OCI-LY1 (cell line): ENCODE results near the gene NAPG.

ENCODE experiments used
- H2AFZ ChIP-seq: fragments of 200-600 bp; sonication (generic), shearing (Covaris generic); 2 replicates; pipeline ENCODE4 v1.6.0; 2014; ENCODE audit warnings: antibody characterized with exemption, mild to moderate bottlenecking, low read length
- H3F3A ChIP-seq: fragments of 200-600 bp; sonication (generic), shearing (Covaris generic); 2 replicates; pipeline ENCODE4 v1.6.0; 2014; ENCODE audit warnings: mild to moderate bottlenecking, antibody characterized with exemption, low read length, moderate library complexity; ENCODE audit not compliant: insufficient read depth
- H3K27ac ChIP-seq: fragments of 200-600 bp; sonication (generic); 2 replicates; pipeline ENCODE4 v1.5.1; 2014; ENCODE audit warnings: low read length, mixed run types, mild to moderate bottlenecking, low read depth; ENCODE audit not compliant: poor library complexity, severe bottlenecking
- H3K27me3 ChIP-seq: fragments of 200-600 bp; sonication (generic); 2 replicates; pipeline ENCODE4 v1.6.0; 2014; ENCODE audit warnings: antibody characterized with exemption, mild to moderate bottlenecking, low read length, moderate library complexity; ENCODE audit not compliant: insufficient read depth
- H3K36me3 ChIP-seq: fragments of 200-600 bp; sonication (generic); 2 replicates; pipeline ENCODE4 v1.6.1; 2014; ENCODE audit warnings: mild to moderate bottlenecking, antibody characterized with exemption, low read length, moderate library complexity, mixed read lengths; ENCODE audit not compliant: insufficient read depth
- H3K4me1 ChIP-seq: fragments of 200-600 bp; sonication (generic); 2 replicates; pipeline ENCODE4 v1.5.1; 2014; ENCODE audit warnings: mild to moderate bottlenecking, low read length, moderate library complexity; ENCODE audit not compliant: insufficient read depth, severe bottlenecking
- H3K4me2 ChIP-seq: fragments of 200-600 bp; sonication (generic), shearing (Covaris generic); 2 replicates; pipeline ENCODE4 v1.6.1; 2014; ENCODE audit warnings: low read length
- H3K4me3 ChIP-seq: fragments of 200-600 bp; sonication (generic); 2 replicates; pipeline ENCODE4 v1.5.1; 2014; ENCODE audit warnings: low read length, low read depth, mild to moderate bottlenecking, mixed read lengths; ENCODE audit not compliant: poor library complexity, severe bottlenecking
- H3K79me2 ChIP-seq: fragments of 200-600 bp; shearing (Covaris generic); 2 replicates; pipeline ENCODE4 v1.6.1; 2016; ENCODE audit warnings: mixed run types, low read length, mixed read lengths; ENCODE audit not compliant: insufficient read depth
- H3K9ac ChIP-seq: fragments of 200-600 bp; sonication (generic), shearing (Covaris generic); 2 replicates; pipeline ENCODE4 v1.6.1; 2014; ENCODE audit warnings: mild to moderate bottlenecking, low read length, mixed read lengths
- H3K9me2 ChIP-seq: fragments of 200-600 bp; sonication (generic), shearing (Covaris generic); 2 replicates; pipeline ENCODE4 v1.6.1; 2014; ENCODE audit warnings: low read depth, mild to moderate bottlenecking, low read length, mixed read lengths
- H3K9me3 ChIP-seq: fragments of 200-600 bp; shearing (Covaris generic); 2 replicates; pipeline ENCODE4 v1.6.1; 2014; ENCODE audit warnings: low read length, mixed read lengths
- H4K20me1 ChIP-seq: fragments of 200-600 bp; sonication (generic), shearing (Covaris generic); 2 replicates; pipeline ENCODE4 v1.6.0; 2016; ENCODE audit warnings: mild to moderate bottlenecking, low read length; ENCODE audit not compliant: insufficient read depth
- EZH2 ChIP-seq: fragments of 200-600 bp; sonication (generic), shearing (Covaris generic); IDR thresholded peaks from 2 replicates; pipeline ENCODE4 v1.8.0; 2017; ENCODE audit warnings: borderline replicate concordance, mixed run types, mild to moderate bottlenecking, antibody characterized with exemption, low read length, moderate library complexity, mixed read lengths
- TF ChIP-seq, protein P1 (sequence below): fragments of 200-600 bp; sonication (generic), shearing (Covaris generic); IDR thresholded peaks from 2 replicates; pipeline ENCODE4 v1.5.1; 2017; ENCODE audit warnings: mild to moderate bottlenecking, antibody characterized with exemption, low read length, moderate library complexity, mixed read lengths

NAPG gene

DNA sequence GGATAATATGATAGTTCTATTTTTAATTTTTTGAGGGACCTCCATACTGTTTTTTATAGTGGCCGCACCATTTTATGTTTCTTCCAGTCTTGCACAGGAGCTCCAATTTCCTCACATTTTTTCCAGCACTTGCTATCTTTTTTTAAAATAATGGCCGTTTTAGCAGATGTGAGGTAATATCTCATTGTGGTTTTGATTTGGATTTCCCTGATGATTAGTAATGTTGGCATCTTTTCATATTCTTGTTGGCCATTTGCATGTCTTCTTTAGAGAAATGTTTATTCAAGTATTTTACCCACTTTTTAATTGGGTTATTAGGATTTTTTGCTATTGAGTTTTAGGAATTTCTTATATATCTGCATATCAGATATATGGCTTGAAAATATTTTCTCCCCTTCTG, 29.9 kb upstream of the NAPG start:
- Histone ChIP-seq H2AFZ (no peak overlapping the region), H3K9me2 (no peaks in the 10 kb centered on the region), H3F3A (no peaks in the 10 kb centered on the region), H3K27ac (no peak overlapping the region), H3K4me1 (peaks cover 4% of the 10 kb centered on the region), H3K79me2 (no peaks in the 10 kb centered on the region), H3K4me2 (no peak overlapping the region), H4K20me1 (no peaks in the 10 kb centered on the region), H3K9ac (no peak overlapping the region), H3K4me3 (no peak overlapping the region), H3K9me3 (no peaks in the 10 kb centered on the region), H3K36me3 (no peaks in the 10 kb centered on the region), H3K27me3 (no peaks in the 10 kb centered on the region)
- TF ChIP-seq EZH2: no peak
- TF ChIP-seq, protein P1, sequence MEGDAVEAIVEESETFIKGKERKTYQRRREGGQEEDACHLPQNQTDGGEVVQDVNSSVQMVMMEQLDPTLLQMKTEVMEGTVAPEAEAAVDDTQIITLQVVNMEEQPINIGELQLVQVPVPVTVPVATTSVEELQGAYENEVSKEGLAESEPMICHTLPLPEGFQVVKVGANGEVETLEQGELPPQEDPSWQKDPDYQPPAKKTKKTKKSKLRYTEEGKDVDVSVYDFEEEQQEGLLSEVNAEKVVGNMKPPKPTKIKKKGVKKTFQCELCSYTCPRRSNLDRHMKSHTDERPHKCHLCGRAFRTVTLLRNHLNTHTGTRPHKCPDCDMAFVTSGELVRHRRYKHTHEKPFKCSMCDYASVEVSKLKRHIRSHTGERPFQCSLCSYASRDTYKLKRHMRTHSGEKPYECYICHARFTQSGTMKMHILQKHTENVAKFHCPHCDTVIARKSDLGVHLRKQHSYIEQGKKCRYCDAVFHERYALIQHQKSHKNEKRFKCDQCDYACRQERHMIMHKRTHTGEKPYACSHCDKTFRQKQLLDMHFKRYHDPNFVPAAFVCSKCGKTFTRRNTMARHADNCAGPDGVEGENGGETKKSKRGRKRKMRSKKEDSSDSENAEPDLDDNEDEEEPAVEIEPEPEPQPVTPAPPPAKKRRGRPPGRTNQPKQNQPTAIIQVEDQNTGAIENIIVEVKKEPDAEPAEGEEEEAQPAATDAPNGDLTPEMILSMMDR: no peak

DNA sequence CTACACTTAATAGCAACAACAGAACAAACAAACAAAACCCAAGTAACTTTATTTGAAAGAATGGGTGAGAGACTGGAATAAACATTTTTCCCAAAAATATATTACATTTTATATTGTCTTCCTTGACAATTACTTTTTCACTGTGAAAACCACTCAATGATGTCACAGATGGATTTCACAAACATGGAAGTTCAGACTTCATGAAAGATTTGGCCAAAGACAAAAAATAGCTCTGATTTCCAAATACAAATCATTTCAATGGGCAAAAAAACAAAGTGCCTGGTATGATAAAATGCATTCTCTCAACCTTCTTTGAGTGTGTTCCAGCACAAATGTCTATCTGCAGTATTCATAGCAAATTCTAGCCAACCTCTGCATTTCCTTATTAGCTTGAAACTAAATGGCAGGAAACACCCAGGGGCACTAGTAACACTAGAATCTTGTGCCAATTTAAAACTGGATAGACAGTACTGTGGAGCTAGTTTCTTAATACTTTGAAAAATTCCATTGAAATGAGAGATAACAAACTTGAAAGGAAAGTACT, 28.5 kb upstream of the NAPG start:
- no peaks in the 10 kb centered on the region for H4K20me1 ChIP-seq
- H3K27me3 ChIP-seq: no peaks in the 10 kb centered on the region
- H3K9ac ChIP-seq: no peak overlapping the region
- H3F3A ChIP-seq: no peaks in the 10 kb centered on the region
- H3K4me1 ChIP-seq: no peaks in the 10 kb centered on the region
- H3K9me3 ChIP-seq: no peaks in the 10 kb centered on the region
- H3K4me3 ChIP-seq: no peak overlapping the region
- H3K27ac ChIP-seq: no peak overlapping the region
- TF ChIP-seq, protein P1: no peak
- TF ChIP-seq EZH2: no peak
- H3K9me2 ChIP-seq: no peaks in the 10 kb centered on the region
- no peaks in the 10 kb centered on the region for H3K79me2 ChIP-seq
- no peaks in the 10 kb centered on the region for H3K36me3 ChIP-seq
- H3K4me2 ChIP-seq: no peak overlapping the region
- no peak overlapping the region for H2AFZ ChIP-seq

DNA sequence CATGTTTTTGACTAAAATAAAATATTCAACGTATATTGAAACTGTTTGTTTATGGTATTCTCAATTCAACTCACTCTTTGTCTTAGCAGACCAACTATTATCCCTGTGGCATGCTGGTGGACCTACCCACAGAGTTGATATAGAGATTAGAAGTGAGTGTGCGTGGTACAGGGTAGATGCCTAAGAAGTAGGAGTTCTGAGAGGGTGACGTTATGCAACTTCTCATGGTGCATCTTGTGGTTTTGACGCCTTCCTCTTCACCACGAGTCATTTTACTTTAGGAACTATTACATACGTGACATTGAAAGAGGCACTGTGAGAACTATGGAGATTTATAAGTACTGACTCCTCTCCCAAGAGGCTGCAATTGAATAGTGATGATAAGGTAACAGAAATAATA, 26.6 kb upstream of the NAPG start:
- H3K4me3 ChIP-seq: no peak overlapping the region
- H4K20me1 ChIP-seq: no peaks in the 10 kb centered on the region
- no peaks in the 10 kb centered on the region; the same call in 1 of the 2 replicates for H3K9me2 ChIP-seq
- peaks cover 4% of the 10 kb centered on the region; the same call in 1 of the 2 replicates for H3K9me3 ChIP-seq
- H3K4me1 ChIP-seq: no peaks in the 10 kb centered on the region
- H3K79me2 ChIP-seq: no peaks in the 10 kb centered on the region
- H3F3A ChIP-seq: no peaks in the 10 kb centered on the region
- no peaks in the 10 kb centered on the region for H3K36me3 ChIP-seq
- no peak overlapping the region for H3K4me2 ChIP-seq
- no peak overlapping the region for H3K27ac ChIP-seq
- no peaks in the 10 kb centered on the region for H3K27me3 ChIP-seq
- TF ChIP-seq, protein P1: no peak
- no peak for TF ChIP-seq EZH2
- H2AFZ ChIP-seq: no peak overlapping the region
- H3K9ac ChIP-seq: no peak overlapping the region
